NK-92 treated with Interleukin-12 subunit alpha and Interleukin-12 subunit beta, amount 100 ng/mL, for 24 hours (cell line): Measurements from ENCODE around the gene TRIP4.
"Not testable (repeated sequence)": the region's sequence is repeated elsewhere in the genome, so short reads cannot be mapped to it uniquely, and the experiment has no call there.

Experiments
- DNase-seq: peaks from one replicate; lab custom pipeline; 2025; lab: John Stamatoyannopoulos, UW

Gene TRIP4

DNA sequence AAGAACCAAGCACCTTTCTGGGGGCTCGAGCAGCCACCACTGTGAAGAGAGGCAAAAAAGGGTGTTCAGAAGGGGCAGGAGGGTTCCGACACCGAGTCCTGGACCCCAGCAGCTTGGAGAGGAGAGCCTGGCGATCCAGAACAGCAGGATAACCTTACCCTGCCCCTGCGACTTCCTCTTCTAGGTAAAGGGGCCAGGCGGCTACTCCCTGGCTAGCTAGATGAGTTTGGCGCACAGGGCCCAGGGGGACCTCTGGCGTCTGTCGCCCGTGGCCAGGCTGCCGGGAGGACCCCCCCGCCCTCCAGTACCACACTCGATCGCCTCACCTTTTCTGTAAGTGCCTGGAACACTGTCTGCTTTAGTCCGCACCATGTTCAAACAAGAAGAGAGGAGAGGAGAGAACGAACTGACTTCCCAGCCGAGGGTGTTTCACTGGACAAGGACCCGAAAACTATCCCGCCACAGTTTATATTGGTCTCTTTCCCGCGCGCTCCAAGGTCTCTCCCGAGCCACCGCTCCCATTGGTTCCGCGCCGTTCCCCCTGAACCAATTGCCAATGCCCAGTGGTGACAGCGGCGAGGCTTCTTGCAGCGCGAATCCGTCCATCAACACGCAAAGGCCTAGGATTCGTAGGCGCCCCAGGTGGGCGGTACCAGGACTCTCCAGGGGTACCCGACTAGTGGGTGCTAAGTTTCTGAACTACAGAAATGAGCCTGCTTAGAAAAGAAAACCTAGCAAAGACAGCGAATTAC, 6.5 kb upstream of the TRIP4 start, which contains the start of gene PCLAF:
PCLAF (minus strand) TSS at position 442 of the 752 bp plus-strand sequence; CDS start at position 372, 70 bp downstream.
- DNase-seq, result peak; percentile 96

DNA sequence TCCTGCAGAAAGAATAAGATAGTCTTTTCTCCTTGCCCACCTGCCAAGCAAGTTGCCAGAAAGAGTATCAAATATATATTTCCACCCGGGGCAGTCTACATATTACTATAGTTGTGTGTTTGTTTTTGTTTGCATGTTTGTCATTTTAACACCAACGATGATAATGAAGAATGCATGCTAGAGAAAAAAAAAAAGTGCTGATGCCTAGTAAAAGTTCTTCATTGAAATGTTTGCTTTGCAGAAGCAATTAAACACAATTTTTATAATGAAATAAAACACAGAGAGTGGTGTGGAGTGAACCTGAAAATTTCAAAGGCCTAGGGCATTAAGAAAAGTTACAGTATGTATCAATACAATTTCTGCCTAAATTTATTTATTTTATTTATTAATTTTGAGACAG, 3.9 kb upstream of the TRIP4 start:
- DNase-seq, result no peak

DNA sequence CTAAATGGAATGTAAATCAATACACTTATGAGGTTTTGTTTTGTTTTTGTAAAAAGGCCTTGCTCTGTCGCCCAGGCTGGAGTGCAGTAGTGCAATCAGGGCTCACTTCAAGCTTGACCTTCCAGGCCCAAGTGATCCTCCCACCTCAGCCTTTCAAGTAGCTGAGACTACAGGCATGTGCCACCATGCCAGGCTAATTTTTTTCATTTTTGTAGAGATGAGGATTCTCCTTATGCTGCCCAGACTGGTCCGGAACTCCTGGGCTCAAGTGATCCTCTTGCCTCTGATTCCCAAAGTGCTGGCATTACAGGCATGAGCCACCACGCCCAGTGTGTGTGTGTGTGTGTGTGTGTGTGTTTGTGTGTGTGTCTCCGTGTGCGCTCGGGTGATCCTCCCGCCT, 1.3 kb upstream of the TRIP4 start:
- no peak for DNase-seq

DNA sequence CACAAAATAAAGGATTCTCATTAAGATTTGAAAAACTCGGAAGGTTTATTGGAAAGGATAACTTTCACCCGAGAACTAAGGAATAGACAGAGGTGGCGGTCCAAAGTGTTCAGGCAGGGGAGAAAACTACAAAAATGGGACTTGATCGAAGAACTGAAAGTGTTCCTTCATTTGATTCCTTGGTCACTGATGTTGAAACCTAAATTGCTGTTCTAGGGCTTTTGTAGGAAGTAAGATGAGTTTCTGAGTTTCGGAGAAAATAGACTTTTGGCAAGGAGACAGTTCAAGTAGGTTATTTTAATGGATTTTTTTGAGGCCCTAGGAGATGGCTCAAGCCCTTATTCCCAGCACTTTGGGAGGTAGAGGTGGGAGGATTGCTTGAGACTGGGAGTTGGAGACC, 1.4 kb downstream of the TRIP4 start:
- DNase-seq, result no peak

DNA sequence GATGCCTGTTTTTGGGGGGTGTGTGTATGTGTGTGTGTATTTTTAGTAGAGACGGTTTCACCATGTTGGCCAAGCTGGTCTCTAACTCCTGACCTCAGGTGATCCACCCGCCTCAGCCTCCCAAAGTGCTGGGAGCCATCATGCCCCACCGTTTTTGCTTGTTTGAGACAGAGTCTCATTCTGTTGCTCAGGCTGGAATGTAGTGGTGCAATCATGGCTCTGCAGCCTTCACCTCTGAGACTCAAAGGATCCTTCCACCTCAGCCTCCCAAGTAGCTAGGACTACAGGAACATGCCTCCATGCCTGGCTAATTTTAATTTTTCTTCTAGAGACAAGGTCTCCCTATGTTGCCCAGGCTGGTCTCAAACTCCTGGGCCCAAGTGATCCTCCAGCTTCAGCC, 4.8 kb downstream of the TRIP4 start:
- DNase-seq, result not testable (repeated sequence)

DNA sequence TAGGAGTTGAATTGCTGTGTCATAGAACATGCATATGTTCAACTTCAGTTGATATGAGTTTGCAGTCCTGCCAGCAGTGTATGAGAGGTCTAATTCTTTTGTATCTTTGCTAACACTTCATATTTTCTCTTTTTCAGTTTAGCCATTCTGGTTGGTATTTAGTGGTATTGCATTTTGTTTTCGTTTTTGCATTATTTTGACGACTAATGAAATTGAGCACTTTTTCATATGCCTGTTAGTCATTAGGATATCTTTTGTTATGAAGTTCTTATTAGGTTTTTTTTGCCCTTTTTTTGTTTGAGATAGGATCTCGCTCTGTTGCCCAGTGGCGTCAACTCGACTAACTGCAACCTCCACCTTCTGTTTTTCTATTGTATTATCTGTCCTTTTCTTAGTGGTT, 9.2 kb downstream of the TRIP4 start:
- no peak for DNase-seq

DNA sequence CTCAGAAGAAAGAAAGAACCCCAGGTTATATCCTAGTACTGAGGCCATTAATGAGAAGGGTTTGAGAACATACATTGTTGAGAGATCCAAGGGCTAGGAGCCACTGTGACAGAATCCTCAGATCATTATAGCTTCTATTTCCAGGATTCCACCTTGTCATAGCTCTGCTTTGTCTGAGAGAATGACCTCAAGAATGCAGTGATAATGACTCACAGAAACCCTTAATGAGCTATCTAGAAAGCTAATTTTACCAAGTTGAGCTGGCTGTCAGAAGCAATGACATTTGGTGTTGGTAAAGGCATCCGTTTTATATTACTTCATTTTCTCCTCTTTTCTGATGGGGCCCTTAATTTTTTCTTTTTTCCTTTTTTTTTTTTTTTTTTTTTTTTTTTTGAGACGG, 10.9 kb downstream of the TRIP4 start:
- no peak for DNase-seq

DNA sequence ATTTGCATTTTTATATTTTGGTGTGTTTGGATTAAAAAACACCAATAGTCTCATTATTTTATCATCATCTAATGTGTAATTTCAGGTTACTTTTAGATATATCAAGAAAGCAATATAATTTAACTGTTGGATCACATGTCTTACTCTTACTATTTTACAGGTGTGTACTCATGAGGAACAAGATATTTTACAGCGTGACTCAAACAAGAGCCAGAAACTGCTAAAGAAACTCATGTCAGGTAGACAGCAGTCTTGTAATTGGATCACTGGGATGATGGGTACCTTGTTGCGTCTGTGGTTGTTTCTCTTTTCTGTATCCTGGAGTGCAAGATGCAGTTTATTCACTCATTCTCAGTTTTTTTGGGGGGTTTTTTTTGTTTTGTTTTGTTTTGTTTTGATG, 12.9 kb downstream of the TRIP4 start:
- DNase-seq, result no peak

DNA sequence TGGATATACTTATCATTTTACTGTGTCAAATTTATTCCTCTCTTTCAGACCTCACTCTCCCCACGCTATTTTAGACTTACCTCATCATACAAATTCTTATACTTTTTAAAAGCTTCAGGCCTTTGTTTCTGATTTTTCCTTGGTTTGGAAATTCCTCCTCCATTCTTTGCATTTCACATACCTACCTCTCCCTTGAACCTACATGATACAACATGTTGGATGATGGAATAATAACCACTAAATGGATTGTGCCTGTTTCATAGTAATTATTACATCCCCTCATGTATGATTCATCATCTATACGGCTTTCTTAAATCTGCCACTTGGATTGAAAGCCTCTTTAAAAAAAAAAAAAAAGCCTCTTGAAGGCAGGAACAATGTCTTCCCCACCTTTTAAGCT, 24.6 kb downstream of the TRIP4 start:
- no peak for DNase-seq

DNA sequence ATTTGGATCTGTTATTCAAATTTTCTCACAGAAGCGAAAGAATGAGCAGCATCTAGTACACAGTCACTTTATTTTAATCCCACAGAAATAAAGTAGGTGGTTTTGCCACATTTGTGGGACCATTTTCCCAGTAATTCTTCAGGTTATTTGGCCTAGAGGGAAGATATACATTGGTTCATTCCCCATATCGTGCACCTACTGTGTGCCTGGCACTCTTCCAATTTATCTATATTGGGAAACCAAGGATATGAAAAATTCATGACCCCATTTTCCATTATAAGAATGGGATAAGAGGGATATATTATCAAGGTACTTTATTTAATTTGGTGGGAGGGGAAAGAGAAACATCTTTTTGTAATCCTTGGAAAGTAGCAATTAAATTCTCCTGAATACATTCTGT, 35.1 kb downstream of the TRIP4 start:
- DNase-seq, result no peak

DNA sequence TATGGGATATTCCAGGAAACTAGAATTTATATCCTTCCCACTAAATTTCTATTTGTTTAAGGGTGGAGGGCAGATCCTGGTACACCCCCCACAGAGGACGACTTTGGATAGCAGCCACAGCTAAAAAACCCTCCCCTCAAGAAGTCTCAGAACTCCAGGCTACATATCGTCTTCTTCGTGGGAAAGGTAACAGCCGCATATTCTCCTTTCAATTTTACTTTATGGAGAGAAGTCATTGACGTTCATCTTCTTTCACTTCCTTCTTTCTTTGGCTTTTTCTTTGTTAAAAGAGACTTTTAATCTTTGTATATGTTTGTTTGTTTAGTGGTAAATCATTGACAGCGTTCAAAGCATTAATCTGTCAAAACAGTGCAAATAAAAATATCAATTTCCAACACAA, 36.3 kb downstream of the TRIP4 start:
- DNase-seq, result no peak

DNA sequence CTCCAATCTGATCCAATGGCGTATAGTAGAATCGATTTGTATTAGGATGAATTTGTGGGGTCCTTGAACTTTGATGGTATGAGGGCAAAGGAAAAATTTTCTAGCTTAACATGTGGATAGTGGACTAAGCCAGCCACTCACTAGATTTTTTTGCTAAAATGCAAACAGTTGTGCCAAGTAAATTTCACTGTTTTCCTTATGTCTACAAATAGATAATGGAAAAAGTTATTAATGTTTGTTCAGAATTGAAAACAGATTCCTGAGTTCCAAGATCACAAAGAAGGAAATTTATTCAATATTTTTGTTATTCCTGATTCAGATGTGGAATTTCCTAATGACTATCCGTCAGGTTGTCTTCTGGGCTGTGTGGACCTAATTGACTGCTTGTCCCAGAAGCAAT, 37.6 kb downstream of the TRIP4 start:
- DNase-seq, result no peak

DNA sequence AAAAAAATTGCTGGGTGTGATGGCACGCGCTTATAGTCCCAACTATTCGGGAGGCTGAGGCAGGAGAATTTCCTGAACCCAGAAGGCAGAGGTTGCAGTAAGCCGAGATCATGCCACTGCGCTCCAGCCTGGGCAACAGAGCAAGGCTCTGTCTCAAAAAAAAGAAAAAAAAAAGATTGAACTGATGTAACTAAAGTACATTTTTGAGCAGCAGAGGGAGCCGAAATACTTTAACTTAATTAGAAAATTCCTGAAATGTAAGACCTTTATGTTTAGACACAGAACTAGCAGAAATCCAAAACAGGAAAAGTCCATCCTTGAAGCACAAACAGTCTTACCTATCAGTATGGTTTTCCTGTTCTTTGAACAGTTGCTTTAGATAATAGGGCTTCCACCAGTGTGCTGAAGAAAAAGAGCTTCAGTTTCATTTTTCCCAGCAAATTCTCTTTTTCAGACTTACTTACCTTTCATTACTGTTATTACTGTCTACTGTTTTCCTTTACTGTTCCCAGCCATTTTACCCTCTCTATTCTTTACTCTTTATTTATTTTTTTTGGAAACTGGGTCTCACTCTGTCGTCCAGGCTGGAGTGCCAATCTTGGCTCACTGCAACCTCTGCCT, 39.3 kb downstream of the TRIP4 start:
- DNase-seq, result no peak

DNA sequence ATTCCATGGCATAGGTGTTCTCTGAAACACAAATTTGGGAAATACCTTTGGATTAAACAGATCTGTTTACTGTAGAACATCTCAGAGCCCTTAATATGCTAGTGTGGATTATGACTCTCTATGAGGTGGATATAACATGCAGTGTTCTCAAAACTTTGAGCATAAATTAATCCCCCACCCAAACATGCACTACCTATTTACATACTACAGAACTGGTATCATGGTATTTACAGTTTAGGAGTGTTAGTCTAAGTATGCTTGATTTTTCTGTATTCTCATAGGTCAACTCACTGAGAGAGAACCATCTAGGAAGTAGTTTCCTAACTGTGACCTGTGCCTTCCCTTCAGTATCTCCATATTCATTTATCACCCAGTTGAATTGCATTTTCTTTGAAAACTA, 41.8 kb downstream of the TRIP4 start:
- DNase-seq, result no peak

DNA sequence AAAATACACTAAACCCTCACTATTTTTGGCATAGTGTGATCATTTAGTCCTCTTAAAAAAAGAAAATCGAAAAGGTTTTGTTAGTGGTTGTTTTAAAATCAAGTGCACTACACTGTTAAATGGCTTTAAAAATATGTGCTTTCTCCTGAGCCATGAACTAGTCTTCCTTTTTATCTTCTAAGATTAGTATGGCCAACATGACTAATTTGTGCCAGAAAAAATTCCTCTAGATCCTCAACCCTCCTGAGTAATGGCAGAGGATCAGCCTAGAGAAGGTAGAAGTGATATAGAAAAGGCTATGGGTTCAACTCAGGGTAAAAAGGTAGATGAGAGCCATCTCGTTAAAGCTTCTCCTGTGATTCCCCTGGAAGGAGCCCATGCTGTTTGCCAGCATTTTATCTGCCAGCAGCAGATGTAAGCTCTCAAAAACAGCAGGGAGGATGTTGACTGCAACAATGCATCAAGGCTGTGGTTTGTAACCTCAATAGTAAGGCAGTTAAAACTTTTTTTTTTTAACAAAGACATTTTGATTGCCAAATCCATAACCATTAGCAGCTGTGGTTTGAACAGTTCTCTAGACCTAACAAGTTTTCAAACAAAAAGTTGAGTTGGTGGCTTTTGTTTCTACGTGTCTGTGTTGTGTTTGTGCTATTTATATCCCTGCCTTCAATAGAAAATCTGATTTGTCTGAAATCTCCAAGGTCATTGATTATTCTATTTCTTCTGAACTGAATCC, 42.5 kb downstream of the TRIP4 start:
- peak; percentile 47 for DNase-seq

DNA sequence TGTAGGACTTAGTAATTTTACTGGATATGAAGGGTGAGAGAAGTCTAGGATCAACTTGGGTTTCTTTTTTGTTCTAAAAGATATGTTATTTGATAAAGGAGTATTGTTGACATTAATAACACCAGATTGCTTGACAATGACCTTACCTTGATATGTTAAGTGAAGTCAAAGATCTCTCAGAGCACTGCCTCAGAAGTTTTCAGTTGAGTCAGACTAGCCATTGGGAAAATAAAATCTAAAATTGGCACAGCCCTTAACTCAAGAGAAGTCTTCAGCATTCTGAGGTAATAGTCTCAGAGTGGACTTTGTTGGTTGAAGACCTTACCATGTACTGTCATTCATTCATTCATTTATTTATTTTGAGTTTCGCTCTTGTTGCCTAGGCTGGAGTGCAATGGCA, 50.3 kb downstream of the TRIP4 start:
- no peak for DNase-seq

DNA sequence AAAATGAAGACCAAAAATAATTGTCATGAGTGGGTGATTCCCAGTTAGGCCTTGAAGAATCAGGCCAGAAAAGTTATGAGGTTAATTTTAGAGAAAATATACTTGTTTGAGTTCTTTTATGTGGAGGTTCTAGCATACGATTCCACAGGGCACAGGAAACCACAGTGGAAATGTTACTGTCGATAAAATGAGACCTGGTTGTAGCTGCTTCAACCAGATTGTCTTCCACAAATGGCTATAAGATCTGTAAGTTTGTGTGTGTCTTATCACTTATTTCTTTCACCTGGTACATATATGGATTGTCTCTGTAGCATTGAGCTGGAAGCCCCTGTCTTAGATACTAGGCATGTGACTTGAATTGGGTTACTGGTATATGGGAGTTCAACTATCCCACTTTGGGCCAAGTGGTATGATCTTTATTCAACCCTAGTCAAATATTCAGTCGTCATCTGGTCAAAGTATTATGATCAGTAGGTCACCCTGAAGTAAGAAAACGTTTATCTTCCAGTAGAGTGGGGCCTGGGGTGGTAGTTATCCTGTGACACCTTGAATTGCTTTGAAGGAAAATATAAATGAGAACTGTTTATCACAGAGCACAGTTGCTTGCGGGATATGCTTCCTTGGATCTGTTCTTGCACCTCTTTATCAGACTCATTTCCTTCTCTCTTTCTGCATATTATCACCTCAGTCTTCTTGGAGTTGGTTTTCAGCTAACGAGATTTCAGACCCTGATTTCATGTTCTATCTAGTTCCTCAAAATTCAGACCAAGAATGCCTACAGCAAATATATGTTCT, 51.2 kb downstream of the TRIP4 start:
- DNase-seq, result no peak

DNA sequence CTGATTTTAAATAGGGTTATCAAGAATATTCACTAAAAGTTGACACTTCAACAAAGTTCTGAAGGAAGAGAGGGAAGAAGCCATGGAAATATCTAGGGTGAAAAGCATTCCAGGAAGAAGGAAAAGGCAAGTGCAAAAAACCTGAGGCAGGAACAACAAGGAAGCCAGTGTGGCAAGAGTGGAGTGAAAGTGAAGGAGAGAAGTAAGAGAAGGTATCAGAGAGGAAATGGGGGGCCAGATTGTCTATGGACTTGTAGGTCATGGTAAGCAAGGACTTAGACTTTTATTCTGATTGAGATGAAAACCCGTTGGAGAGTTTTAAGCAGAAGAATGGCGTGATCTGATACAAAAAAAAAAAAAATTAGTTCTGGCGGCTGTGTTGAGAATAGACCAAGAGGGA, 54.2 kb downstream of the TRIP4 start:
- no peak for DNase-seq

DNA sequence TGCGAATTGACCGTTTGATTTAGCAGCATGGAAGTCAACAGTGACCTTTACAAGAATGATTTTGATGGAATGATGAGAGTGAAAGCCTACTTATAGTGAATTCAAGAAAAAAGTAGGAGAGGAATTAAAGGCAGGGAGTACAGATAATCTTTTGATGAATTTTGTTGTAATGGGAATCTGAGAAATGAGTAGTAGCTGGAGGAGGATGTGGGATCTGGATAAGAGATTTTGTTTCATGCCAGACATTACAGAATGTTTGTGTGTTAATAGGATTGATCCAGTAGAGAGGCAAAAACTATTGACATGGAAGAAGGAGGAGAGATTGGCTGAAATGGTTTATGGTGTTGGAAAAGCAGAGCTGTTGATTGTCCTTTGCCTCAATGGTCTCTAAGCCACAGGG, 55.4 kb downstream of the TRIP4 start:
- DNase-seq, result no peak

DNA sequence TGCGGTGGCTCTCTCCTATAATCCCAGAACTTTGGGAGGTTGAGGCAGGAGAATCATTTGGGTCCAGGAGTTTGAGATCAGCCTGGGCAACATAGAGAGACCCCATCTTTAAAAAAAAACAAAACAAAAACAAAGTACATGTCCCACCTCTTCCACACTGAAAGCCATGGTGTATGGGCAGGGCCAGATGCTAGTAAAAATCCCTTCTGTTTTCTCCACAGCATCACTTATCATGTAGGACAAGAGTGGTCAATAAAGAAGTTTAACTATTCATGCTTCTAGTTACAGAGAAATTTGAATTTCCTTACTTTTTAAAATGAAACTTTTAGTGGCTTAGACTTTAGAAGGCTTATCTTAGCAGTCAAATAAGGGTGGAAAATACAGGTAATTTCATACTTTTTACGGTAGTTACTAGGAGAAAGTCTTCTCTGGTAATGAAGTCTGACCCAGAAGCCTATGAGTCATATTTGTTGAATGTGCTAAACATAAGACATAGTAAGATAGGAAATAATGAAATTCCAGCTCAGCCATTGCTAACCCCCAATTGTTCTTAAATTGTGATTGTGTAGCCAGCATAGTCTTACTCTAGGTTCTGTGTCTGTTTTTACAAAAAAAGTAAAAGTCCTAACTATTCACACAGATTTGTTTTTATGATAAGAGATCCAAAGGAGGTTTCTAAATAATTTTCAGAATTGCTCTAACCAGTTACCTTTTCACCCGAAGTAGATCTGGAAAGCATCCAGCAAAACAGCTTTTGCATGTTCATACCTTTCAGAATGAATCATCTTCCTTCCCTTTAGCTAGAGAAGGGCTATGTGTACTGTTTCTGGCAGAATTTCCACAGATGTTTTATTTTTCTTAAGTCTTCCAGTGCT, 56.3 kb downstream of the TRIP4 start:
- no peak for DNase-seq

DNA sequence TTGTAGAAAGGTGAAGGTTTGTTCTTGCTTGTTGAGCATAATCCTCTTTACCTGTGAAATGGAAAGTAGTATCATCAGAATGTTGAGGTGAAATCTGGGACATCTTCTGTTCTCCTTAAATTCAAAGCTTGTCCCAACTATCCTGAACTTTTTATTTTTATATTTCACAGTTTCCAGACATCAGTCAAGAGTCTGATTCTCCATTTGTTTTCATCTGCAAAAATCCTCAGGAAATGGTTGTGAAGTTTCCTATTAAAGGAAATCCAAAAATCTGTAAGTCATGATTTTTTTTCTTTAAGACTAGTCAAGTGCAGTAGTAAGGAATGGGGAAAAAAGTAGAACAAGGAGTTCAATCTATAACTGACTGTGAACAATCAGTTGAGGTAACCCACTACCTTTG, 57.2 kb downstream of the TRIP4 start:
- DNase-seq, result no peak
